HPDE6-E6E7 (cell line): ENCODE data around the gene UNKL.
A peak's percentile ranks its signal among the peaks of the same experiment; 100 is the strongest.
"Not testable (repeated sequence)": the region's sequence is repeated elsewhere in the genome, so short reads cannot be mapped to it uniquely, and the experiment has no call there.

Experiments used
- DNase-seq: peaks from one replicate; pipeline ENCODE4 v3.0.0; 2011; ENCODE audit warnings: missing footprints; ENCODE audit errors: extremely low spot score

UNKL gene

GRCh38 chr16:1338855-1339675, 75.4 kb downstream of the UNKL start:
- DNase-seq: no peak

GRCh38 chr16:1338119-1338730, 76.3 kb downstream of the UNKL start:
- no peak for DNase-seq

GRCh38 chr16:1337486-1337885, 77.0 kb downstream of the UNKL start:
- no peak for DNase-seq

GRCh38 chr16:1336619-1337018, 77.9 kb downstream of the UNKL start:
- DNase-seq: no peak

- DNase-seq: no peak
Measured at GRCh38 chr16:1335996-1336395, 78.5 kb downstream of the UNKL start.

GRCh38 chr16:1335211-1335971, 79.1 kb downstream of the UNKL start:
- no peak for DNase-seq

GRCh38 chr16:1334739-1335138, 79.8 kb downstream of the UNKL start:
- no peak for DNase-seq

- DNase-seq: no peak
Measured at GRCh38 chr16:1333854-1334700, 80.4 kb downstream of the UNKL start.

GRCh38 chr16:1333149-1333812, 81.2 kb downstream of the UNKL start, which contains the start of gene BAIAP3:
Gene BAIAP3, plus strand, starts transcription at chr16:1333645. Its CDS starts 4,905 bp downstream, at chr16:1338550.
- peak; percentile 42 for DNase-seq

- DNase-seq: no peak
Measured at GRCh38 chr16:1332618-1333148, 81.8 kb downstream of the UNKL start.

- peak; percentile 83 for DNase-seq
Measured at GRCh38 chr16:1331712-1332617, 82.5 kb downstream of the UNKL start.

- DNase-seq: no peak
Measured at GRCh38 chr16:1330931-1331711, 83.4 kb downstream of the UNKL start.

- DNase-seq: no peak
Measured at GRCh38 chr16:1330260-1330914, 84.1 kb downstream of the UNKL start.

GRCh38 chr16:1328961-1329360, 85.5 kb downstream of the UNKL start:
- not testable (repeated sequence) for DNase-seq

GRCh38 chr16:1328136-1328535, 86.4 kb downstream of the UNKL start:
- DNase-seq: not testable (repeated sequence)

- no peak for DNase-seq
Measured at GRCh38 chr16:1327619-1327947, 86.9 kb downstream of the UNKL start.

GRCh38 chr16:1326946-1327618, 87.4 kb downstream of the UNKL start:
- DNase-seq: no peak

- DNase-seq: no peak
Measured at GRCh38 chr16:1326391-1326790, 88.1 kb downstream of the UNKL start.
